ENCODE measurements around the gene SH3GL1.

The SH3GL1 gene

GRCh38 chr19:4399812-4400134 lies 574 bp downstream of the SH3GL1 start:
- Histone ChIP-seq H4K20me1 (ENCODE audit: insufficient read depth) (peaks cover under 1% of the 10 kb centered on the region; the same call in 1 of the 2 replicates), H3K4me3 (IDR thresholded peaks at IDR 0.05; ENCODE audit: insufficient read depth, low read depth, low read length) (no peak overlapping the region), H3K4me1 (ENCODE audit: low read depth, poor library complexity, severe bottlenecking) (peaks cover 32% of the 10 kb centered on the region), H3K36me3 (ENCODE audit: insufficient read depth) (no peaks in the 10 kb centered on the region), H3K27me3 (ENCODE audit: insufficient read depth, low read depth) (no peaks in the 10 kb centered on the region), H3K79me2 (ENCODE audit: insufficient read depth, low read depth) (peaks cover 74% of the 10 kb centered on the region), H3K9ac (peak overlapping the region; percentile 79; the same call in 1 of the 2 replicates), H2AFZ (ENCODE audit: low read depth) (peak overlapping the region; percentile 61), H3K27ac (peak overlapping the region; percentile 40), H3K4me2 (peak overlapping the region; percentile 92)
- TF ChIP-seq, protein P1, sequence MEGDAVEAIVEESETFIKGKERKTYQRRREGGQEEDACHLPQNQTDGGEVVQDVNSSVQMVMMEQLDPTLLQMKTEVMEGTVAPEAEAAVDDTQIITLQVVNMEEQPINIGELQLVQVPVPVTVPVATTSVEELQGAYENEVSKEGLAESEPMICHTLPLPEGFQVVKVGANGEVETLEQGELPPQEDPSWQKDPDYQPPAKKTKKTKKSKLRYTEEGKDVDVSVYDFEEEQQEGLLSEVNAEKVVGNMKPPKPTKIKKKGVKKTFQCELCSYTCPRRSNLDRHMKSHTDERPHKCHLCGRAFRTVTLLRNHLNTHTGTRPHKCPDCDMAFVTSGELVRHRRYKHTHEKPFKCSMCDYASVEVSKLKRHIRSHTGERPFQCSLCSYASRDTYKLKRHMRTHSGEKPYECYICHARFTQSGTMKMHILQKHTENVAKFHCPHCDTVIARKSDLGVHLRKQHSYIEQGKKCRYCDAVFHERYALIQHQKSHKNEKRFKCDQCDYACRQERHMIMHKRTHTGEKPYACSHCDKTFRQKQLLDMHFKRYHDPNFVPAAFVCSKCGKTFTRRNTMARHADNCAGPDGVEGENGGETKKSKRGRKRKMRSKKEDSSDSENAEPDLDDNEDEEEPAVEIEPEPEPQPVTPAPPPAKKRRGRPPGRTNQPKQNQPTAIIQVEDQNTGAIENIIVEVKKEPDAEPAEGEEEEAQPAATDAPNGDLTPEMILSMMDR (conservative IDR thresholded peaks at IDR 0.05; ENCODE audit: low read depth, low read length), result no peak

DNA sequence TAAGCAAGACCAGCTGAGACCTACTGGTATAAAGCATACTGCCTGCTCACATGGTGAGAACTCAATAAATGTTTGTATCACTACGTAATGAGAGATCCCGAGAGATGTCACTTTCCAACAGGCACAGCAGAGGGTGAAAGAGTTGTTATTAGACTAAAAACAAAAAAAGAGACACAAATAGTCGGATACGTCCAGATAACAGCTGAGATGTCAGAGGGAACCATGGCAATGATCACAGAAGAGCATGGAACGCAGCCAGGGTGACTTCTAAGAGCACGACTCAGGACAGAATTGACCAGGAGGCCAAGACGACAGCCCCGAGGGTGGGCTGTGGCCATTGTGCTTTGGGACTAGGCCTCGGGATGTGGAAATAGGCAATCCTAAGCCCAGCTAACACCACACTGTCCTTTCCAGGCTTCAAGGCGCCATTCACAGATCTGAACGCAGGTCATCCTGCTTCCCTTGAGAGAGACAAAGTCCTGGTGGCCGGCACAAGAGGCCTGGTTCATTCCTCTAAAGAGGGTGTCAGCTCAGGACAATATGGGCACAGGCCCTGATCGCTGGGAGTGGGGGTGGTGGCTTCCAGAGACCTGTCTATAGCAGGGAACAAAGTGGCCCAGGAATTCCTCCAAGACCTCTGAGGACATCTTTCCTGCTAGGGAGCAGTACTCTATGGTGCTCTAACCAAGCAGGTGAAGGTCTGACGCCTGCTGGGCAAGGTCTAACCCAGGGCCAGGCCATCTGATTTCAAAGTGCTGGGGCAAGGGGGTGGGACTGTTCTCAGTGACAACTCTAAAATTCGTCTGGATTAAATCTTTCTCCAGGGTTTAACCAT lies 3.2 kb downstream of the SH3GL1 start:
- H3K4me2 ChIP-seq, result no peak overlapping the region
- no peak overlapping the region for H3K27ac ChIP-seq
- no peak overlapping the region for H3K4me3 ChIP-seq (IDR thresholded peaks at IDR 0.05; ENCODE audit: insufficient read depth, low read depth, low read length)
- no peaks in the 10 kb centered on the region for H3K27me3 ChIP-seq (ENCODE audit: insufficient read depth, low read depth)
- peaks cover 18% of the 10 kb centered on the region for H3K4me1 ChIP-seq (ENCODE audit: low read depth, poor library complexity, severe bottlenecking)
- no peak overlapping the region for H2AFZ ChIP-seq (ENCODE audit: low read depth)
- H3K36me3 ChIP-seq (ENCODE audit: insufficient read depth), result no peaks in the 10 kb centered on the region
- H4K20me1 ChIP-seq (ENCODE audit: insufficient read depth), result no peaks in the 10 kb centered on the region
- peaks cover 78% of the 10 kb centered on the region for H3K79me2 ChIP-seq (ENCODE audit: insufficient read depth, low read depth)
- TF ChIP-seq, protein P1 (conservative IDR thresholded peaks at IDR 0.05; ENCODE audit: low read depth, low read length), result no peak
- no peak overlapping the region for H3K9ac ChIP-seq

DNA sequence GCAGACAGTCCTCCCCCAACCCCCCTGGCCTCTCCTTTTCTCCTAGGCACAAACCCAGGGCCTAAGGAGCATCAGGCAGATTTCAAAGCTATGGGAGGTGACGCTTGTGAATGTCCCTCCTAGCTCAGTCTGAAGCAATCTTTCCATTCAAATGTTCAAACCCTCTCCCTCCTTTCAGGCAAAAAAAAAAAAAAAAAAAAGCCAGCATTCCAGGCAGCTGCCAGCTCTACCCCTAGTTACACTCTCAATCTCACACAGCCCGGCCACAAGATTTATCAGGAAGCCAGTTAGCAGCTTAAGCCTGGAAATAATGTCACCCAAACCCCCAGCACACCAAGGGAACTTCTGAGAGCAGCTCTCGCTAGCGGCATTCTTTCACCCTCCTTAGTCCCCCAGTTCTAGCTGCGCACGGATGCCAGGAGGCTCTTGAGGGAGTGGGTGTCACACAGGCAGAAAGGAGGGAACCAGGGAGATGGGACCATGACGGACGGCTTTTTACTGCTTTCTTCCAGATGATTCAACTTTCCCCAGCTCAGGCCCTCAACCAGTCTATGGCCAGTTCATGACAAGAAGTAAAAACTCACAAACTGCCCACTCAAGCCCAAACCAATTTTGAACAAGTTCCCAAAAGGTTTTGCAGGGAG lies 6.3 kb downstream of the SH3GL1 start:
- no peak overlapping the region for H3K9ac ChIP-seq
- no peaks in the 10 kb centered on the region for H3K27me3 ChIP-seq (ENCODE audit: insufficient read depth, low read depth)
- H3K27ac ChIP-seq, result no peak overlapping the region
- H3K79me2 ChIP-seq (ENCODE audit: insufficient read depth, low read depth), result peaks cover 83% of the 10 kb centered on the region
- TF ChIP-seq, protein P1 (conservative IDR thresholded peaks at IDR 0.05; ENCODE audit: low read depth, low read length), result no peak
- H4K20me1 ChIP-seq (ENCODE audit: insufficient read depth), result no peaks in the 10 kb centered on the region; the same call in 1 of the 2 replicates
- H3K4me2 ChIP-seq, result no peak overlapping the region
- H3K4me3 ChIP-seq (IDR thresholded peaks at IDR 0.05; ENCODE audit: insufficient read depth, low read depth, low read length), result no peak overlapping the region
- no peak overlapping the region for H2AFZ ChIP-seq (ENCODE audit: low read depth)
- H3K4me1 ChIP-seq (ENCODE audit: low read depth, poor library complexity, severe bottlenecking), result peaks cover 5% of the 10 kb centered on the region
- no peaks in the 10 kb centered on the region for H3K36me3 ChIP-seq (ENCODE audit: insufficient read depth)

DNA sequence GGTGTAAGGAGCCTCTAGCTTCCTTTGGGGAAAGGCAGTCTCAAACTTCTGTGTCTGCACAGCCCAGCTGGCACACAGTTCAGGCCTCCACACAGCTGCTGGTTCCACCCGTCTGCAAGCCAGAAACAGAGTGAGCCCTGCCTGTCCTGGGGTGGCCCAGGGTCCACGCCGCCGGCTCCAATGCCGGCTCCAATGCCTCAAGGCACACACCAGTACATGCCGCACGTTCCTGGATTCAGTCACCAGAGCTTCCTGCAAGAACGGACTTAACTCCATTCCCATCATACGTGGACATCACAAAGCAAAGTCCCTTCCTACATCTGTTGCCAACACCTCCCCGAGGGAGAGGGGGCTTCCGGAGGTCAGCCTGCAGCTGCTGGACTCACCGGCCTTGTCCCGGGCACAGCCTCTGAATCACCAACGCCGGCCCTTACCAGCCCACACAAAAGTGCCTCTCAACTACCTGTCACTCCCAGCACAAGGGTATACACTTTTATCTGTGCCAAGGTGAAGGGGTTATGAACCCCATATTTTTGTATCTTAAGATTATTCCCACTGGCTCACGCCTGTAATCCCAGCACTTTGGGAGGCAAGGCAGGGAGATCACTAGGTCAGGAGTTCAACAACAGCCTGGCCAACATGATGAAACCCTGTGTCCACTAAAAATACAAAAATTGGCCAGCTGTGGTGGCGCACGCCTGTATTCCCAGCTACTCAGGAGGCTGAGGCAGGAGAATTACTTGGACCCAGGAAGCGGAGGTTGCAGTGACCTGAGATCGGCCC lies 8.5 kb downstream of the SH3GL1 start:
- Histone ChIP-seq H3K9ac (no peak overlapping the region), H3K4me2 (no peak overlapping the region), H3K27me3 (ENCODE audit: insufficient read depth, low read depth) (no peaks in the 10 kb centered on the region), H3K4me1 (ENCODE audit: low read depth, poor library complexity, severe bottlenecking) (no peaks in the 10 kb centered on the region), H2AFZ (ENCODE audit: low read depth) (no peak overlapping the region), H3K27ac (no peak overlapping the region), H4K20me1 (ENCODE audit: insufficient read depth) (no peaks in the 10 kb centered on the region; the same call in 1 of the 2 replicates), H3K4me3 (IDR thresholded peaks at IDR 0.05; ENCODE audit: insufficient read depth, low read depth, low read length) (no peak overlapping the region), H3K79me2 (ENCODE audit: insufficient read depth, low read depth) (peaks cover 61% of the 10 kb centered on the region), H3K36me3 (ENCODE audit: insufficient read depth) (no peaks in the 10 kb centered on the region)
- TF ChIP-seq, protein P1 (conservative IDR thresholded peaks at IDR 0.05; ENCODE audit: low read depth, low read length), result no peak

Data from KMS-11 (cell line).